OCI-LY7 (cell line): Measurements from ENCODE around the gene IP6K3. TPM values are rescaled to one million over a fixed set of nuclear protein-coding genes. Genes with fewer than 3 reads are reported as not detected.

ENCODE experiments used
- Bru-seq: library from RNA; stranded (reverse); fragments of 400-500 nt; gene quantifications from one replicate; lab custom pipeline; 2021; lab: Mats Ljungman, UMichigan
- BruChase-seq, 2 experiments: library from RNA; stranded (reverse); fragments of 400-500 nt; gene quantifications; one replicate each; lab custom pipeline; 2021; lab: Mats Ljungman, UMichigan
- BruUV-seq: library from RNA; stranded (reverse); fragments of 400-500 nt; replicated peaks from 2 replicates; lab custom pipeline; 2021; lab: Mats Ljungman, UMichigan
- CTCF ChIA-PET: fragments of 300-600 bp; sonication (Branson Sonifier 250); formaldehyde crosslinking; loops from one replicate; lab custom pipeline; 2022; ENCODE audit warnings: antibody characterized with exemption; ENCODE audit not compliant: unreplicated experiment; lab: Charles Lee
- POLR2A ChIA-PET: fragments of 300-600 bp; sonication (Branson Sonifier 250); formaldehyde crosslinking; loops from one replicate; lab custom pipeline; 2022; ENCODE audit warnings: antibody characterized with exemption; lab: Charles Lee
- DNase-seq: peaks from one replicate; pipeline ENCODE4 v3.0.0-alpha.2; 2015; ENCODE audit warnings: low spot score
- H2AFZ ChIP-seq: fragments of 200-600 bp; sonication (generic), shearing (Covaris generic); 2 replicates; pipeline ENCODE4 v1.6.1; 2014; ENCODE audit warnings: mild to moderate bottlenecking, antibody characterized with exemption, low read length, moderate library complexity
- H3K27ac ChIP-seq: fragments of 200-600 bp; sonication (generic); 2 replicates; pipeline ENCODE4 v1.5.1; 2014; ENCODE audit warnings: mixed run types, low read depth, mild to moderate bottlenecking, moderate library complexity, low read length, inconsistent platforms; ENCODE audit not compliant: poor library complexity, severe bottlenecking
- H3K36me3 ChIP-seq: fragments of 200-600 bp; sonication (generic); 2 replicates; pipeline ENCODE4 v1.6.1; 2014; ENCODE audit warnings: mild to moderate bottlenecking, antibody characterized with exemption, low read length, moderate library complexity, mixed read lengths; ENCODE audit not compliant: insufficient read depth
- H3K4me1 ChIP-seq: fragments of 200-600 bp; sonication (generic); 2 replicates; pipeline ENCODE4 v1.5.1; 2014; ENCODE audit warnings: mild to moderate bottlenecking, low read length; ENCODE audit not compliant: insufficient read depth, poor library complexity, severe bottlenecking
- H3K4me2 ChIP-seq: fragments of 200-600 bp; sonication (generic); 2 replicates; pipeline ENCODE4 v1.6.1; 2014; ENCODE audit warnings: mild to moderate bottlenecking, low read length
- H3K4me3 ChIP-seq: fragments of 200-600 bp; sonication (generic); 2 replicates; pipeline ENCODE4 v1.5.1; 2014; ENCODE audit warnings: mild to moderate bottlenecking, low read depth, low read length; ENCODE audit not compliant: poor library complexity, severe bottlenecking
- H3K79me2 ChIP-seq: fragments of 200-600 bp; sonication (generic); 2 replicates; pipeline ENCODE4 v1.6.1; 2016; ENCODE audit warnings: low read depth, mild to moderate bottlenecking, low read length, moderate library complexity, mixed read lengths; ENCODE audit not compliant: insufficient read depth
- H3K9me2 ChIP-seq: fragments of 200-600 bp; sonication (generic); 2 replicates; pipeline ENCODE4 v1.6.1; 2016; ENCODE audit warnings: mild to moderate bottlenecking, low read length, mixed read lengths; ENCODE audit not compliant: insufficient read depth
- H3K9me3 ChIP-seq: fragments of 200-600 bp; sonication (generic); 2 replicates; pipeline ENCODE4 v1.6.1; 2014; ENCODE audit warnings: mild to moderate bottlenecking, mixed run types, low read length, mixed read lengths
- H4K20me1 ChIP-seq: fragments of 200-600 bp; sonication (generic); 2 replicates; pipeline ENCODE4 v1.6.1; 2014; ENCODE audit warnings: mild to moderate bottlenecking, antibody characterized with exemption, low read length, moderate library complexity, mixed read lengths; ENCODE audit not compliant: insufficient read depth
- CTCF ChIP-seq: fragments of 200-600 bp; sonication (generic); conservative IDR thresholded peaks from 2 replicates; pipeline ENCODE4 v1.5.1; 2014; ENCODE audit warnings: mild to moderate bottlenecking, antibody characterized with exemption, low read length, moderate library complexity, mixed read lengths
- EZH2phosphoT487 ChIP-seq: fragments of 200-600 bp; sonication (generic); IDR thresholded peaks from 2 replicates; pipeline ENCODE4 v1.6.1; 2018; ENCODE audit warnings: low read depth, borderline replicate concordance, mild to moderate bottlenecking, mixed run types, antibody characterized with exemption, low read length, moderate library complexity, mixed read lengths
- intact Hi-C: fragments of 100-400 bp; cut with micrococcal nuclease; formaldehyde crosslinking; loops from one replicate; pipeline ENCODE4 v1.10.0; 2022; ENCODE audit not compliant: unreplicated experiment
- long read RNA-seq: library from polyadenylated mRNA; stranded (forward); transcript quantifications from one replicate; pipeline ENCODE4 v2.0.0, GENCODE V29; 2022
- total RNA-seq, 2 experiments: library from RNA; depleted of rRNA in 1 of 2; stranded (reverse); fragments of >200 nt in 1 of 2; shearing (Covaris generic) in 1 of 2; gene quantifications; 2 replicates each; pipeline ENCODE4 v1.2.3, GENCODE V29; 2014 to 2022

The IP6K3 gene
- total RNA-seq (2014; rRNA removed; shearing (Covaris generic)) (not detected in 2 replicates), total RNA-seq (2022) (not detected in 2 replicates), Bru-seq, nascent RNA (not detected), BruChase-seq, experiment 1, labeled RNA remaining after a 6-hour chase (not detected), BruChase-seq, experiment 2, labeled RNA remaining after a 2-hour chase (not detected)
- long read RNA-seq, result 0 reads

- no TSS peak for BruUV-seq
- Histone ChIP-seq H3K4me2 (no peak within 1 kb of the TSS), H2AFZ (no peak within 1 kb of the TSS), H4K20me1 (no peaks in the 10 kb centered on the region), H3K79me2 (no peaks in the 10 kb centered on the region), H3K9me2 (no peaks in the 10 kb centered on the region), H3K4me1 (no peaks in the 10 kb centered on the region), H3K27ac (no peak within 1 kb of the TSS), H3K36me3 (no peaks in the 10 kb centered on the region), H3K4me3 (no peak within 1 kb of the TSS), H3K9me3 (no peaks in the 10 kb centered on the region)
- CTCF ChIA-PET, result no interaction called here
- POLR2A ChIA-PET, result interaction anchor here (0.7 kb wide), 1 partner anchor 213 kb away, joined by 4 read pairs; no protein-coding TSS in a partner anchor
- no peak for DNase-seq
- TF ChIP-seq EZH2phosphoT487 (no peak), CTCF (no peak)
- intact Hi-C loops, result loop anchor here (10.0 kb wide), 1 partner anchor 408 kb away; no protein-coding TSS in a partner anchor
These were observed at the start of gene IP6K3 for GRCh38 chr6:33746651-33747100. TSS of gene IP6K3 (minus strand) at chr6:33746905. CDS start at chr6:33735476, 11,429 bp downstream.

- TF ChIP-seq EZH2phosphoT487, result no peak
- TF ChIP-seq CTCF, result no peak
- no peak overlapping the region for H3K4me3 ChIP-seq
- no peaks in the 10 kb centered on the region for H3K36me3 ChIP-seq
- no peak overlapping the region for H3K27ac ChIP-seq
- H2AFZ ChIP-seq, result no peak overlapping the region
- H3K79me2 ChIP-seq, result no peaks in the 10 kb centered on the region
- H3K9me2 ChIP-seq, result no peaks in the 10 kb centered on the region
- DNase-seq, result no peak
- H3K4me2 ChIP-seq, result no peak overlapping the region
- ChIA-PET POLR2A (no interaction called here), CTCF (no interaction called here)
- no peaks in the 10 kb centered on the region for H3K4me1 ChIP-seq
- H4K20me1 ChIP-seq, result no peaks in the 10 kb centered on the region
- no TSS peak for BruUV-seq
- no peaks in the 10 kb centered on the region for H3K9me3 ChIP-seq
- intact Hi-C loops, result no loop called here
These were observed 48.4 kb upstream of the IP6K3 start for GRCh38 chr6:33794910-33795623.

GRCh38 chr6:33792981-33793380 is 46.3 kb upstream of the IP6K3 start:
- intact Hi-C loops, result no loop called here
- TF ChIP-seq EZH2phosphoT487 (no peak), CTCF (no peak)
- H3K9me3 ChIP-seq, result no peaks in the 10 kb centered on the region
- H4K20me1 ChIP-seq, result no peaks in the 10 kb centered on the region
- H2AFZ ChIP-seq, result no peak overlapping the region
- H3K79me2 ChIP-seq, result peaks cover under 1% of the 10 kb centered on the region; the same call in 1 of the 2 replicates
- BruUV-seq, result no TSS peak
- H3K4me1 ChIP-seq, result no peaks in the 10 kb centered on the region
- H3K9me2 ChIP-seq, result no peaks in the 10 kb centered on the region
- H3K36me3 ChIP-seq, result no peaks in the 10 kb centered on the region
- H3K27ac ChIP-seq, result no peak overlapping the region
- ChIA-PET POLR2A (no interaction called here), CTCF (no interaction called here)
- H3K4me2 ChIP-seq, result no peak overlapping the region
- no peak for DNase-seq
- no peak overlapping the region for H3K4me3 ChIP-seq
